HepG2 (cell line): Measurements from ENCODE around the gene MSANTD2. TPM values are rescaled to one million over a fixed set of nuclear protein-coding genes. Genes with fewer than 3 reads are reported as not detected.
A peak's percentile ranks its signal among the peaks of the same experiment; 100 is the strongest.

ENCODE experiments used
- BRCA1 ChIP-seq: sonication (generic); formaldehyde crosslinking; IDR thresholded peaks from 2 replicates; pipeline ENCODE4 v1.4.0; 2020; ENCODE audit warnings: missing genetic modification reagents
- CREB1 ChIP-seq, 2 experiments: fragments of 450-650 bp in 1 of 2; IDR thresholded peaks; 2 replicates each; pipeline ENCODE4 v1.6.1; 2016 to 2017; ENCODE audit warnings: control low read depth in 1 of 2, mild to moderate bottlenecking in 1 of 2, missing compliant biosample characterization in 1 of 2, missing genetic modification characterization in 1 of 2
- HIVEP1 ChIP-seq: sonication (generic); formaldehyde crosslinking; IDR thresholded peaks from 2 replicates; pipeline ENCODE4 v1.4.0; 2020; ENCODE audit warnings: mild to moderate bottlenecking, missing genetic modification reagents
- JUND ChIP-seq: sonication (generic); formaldehyde crosslinking; IDR thresholded peaks from 2 replicates; pipeline ENCODE4 v1.8.0; 2022; ENCODE audit warnings: mild to moderate bottlenecking, missing genetic modification reagents
- NFKB2 ChIP-seq: sonication (generic); formaldehyde crosslinking; IDR thresholded peaks from 2 replicates; pipeline ENCODE4 v1.4.0; 2020; ENCODE audit warnings: missing genetic modification reagents, borderline replicate concordance
- SP2 ChIP-seq: sonication (generic); formaldehyde crosslinking; IDR thresholded peaks from 2 replicates; pipeline ENCODE4 v1.5.1; 2020; ENCODE audit warnings: mild to moderate bottlenecking, missing genetic modification reagents
- TEAD3 ChIP-seq: optimal IDR thresholded peaks from 2 replicates; pipeline ENCODE3; 2016; ENCODE audit warnings: borderline replicate concordance
- YEATS4 ChIP-seq: sonication (generic); formaldehyde crosslinking; IDR thresholded peaks from 2 replicates; pipeline ENCODE4 v1.4.0; 2020; ENCODE audit warnings: missing genetic modification reagents, borderline replicate concordance
- ZBTB38 ChIP-seq: sonication (generic); formaldehyde crosslinking; IDR thresholded peaks from 2 replicates; pipeline ENCODE4 v1.5.1; 2020; ENCODE audit warnings: mild to moderate bottlenecking, missing genetic modification reagents
- ZBTB42 ChIP-seq: sonication (generic); formaldehyde crosslinking; IDR thresholded peaks from 2 replicates; pipeline ENCODE4 v1.5.0; 2020; ENCODE audit warnings: mild to moderate bottlenecking, missing genetic modification reagents
- ZBTB7B ChIP-seq: sonication (generic); formaldehyde crosslinking; IDR thresholded peaks from 2 replicates; pipeline ENCODE4 v1.4.0; 2020; ENCODE audit warnings: missing genetic modification reagents
- ZNF260 ChIP-seq: sonication (generic); formaldehyde crosslinking; IDR thresholded peaks from 2 replicates; pipeline ENCODE4 v1.4.0; 2020; ENCODE audit warnings: missing genetic modification reagents, low read depth, mild to moderate bottlenecking, borderline replicate concordance
- ZNF317 ChIP-seq: sonication (generic); formaldehyde crosslinking; IDR thresholded peaks from 2 replicates; pipeline ENCODE4 v1.5.0; 2020; ENCODE audit warnings: mild to moderate bottlenecking, missing genetic modification reagents
- ZNF333 ChIP-seq: sonication (generic); formaldehyde crosslinking; IDR thresholded peaks from 2 replicates; pipeline ENCODE4 v1.4.0; 2020; ENCODE audit warnings: mild to moderate bottlenecking, missing genetic modification reagents, borderline replicate concordance
- ZNF441 ChIP-seq: sonication (generic); formaldehyde crosslinking; IDR thresholded peaks from 2 replicates; pipeline ENCODE4 v1.7.0; 2021; ENCODE audit warnings: missing genetic modification reagents, borderline replicate concordance
- ZNF570 ChIP-seq: sonication (generic); formaldehyde crosslinking; IDR thresholded peaks from 2 replicates; pipeline ENCODE4 v1.4.0; 2020; ENCODE audit warnings: mild to moderate bottlenecking, missing genetic modification reagents, borderline replicate concordance
- ZNF746 ChIP-seq: sonication (generic); formaldehyde crosslinking; IDR thresholded peaks from 2 replicates; pipeline ENCODE4 v1.8.0; 2022; ENCODE audit warnings: mild to moderate bottlenecking, missing genetic modification reagents
- ZNF768 ChIP-seq: sonication (generic); formaldehyde crosslinking; IDR thresholded peaks from 2 replicates; pipeline ENCODE4 v1.4.0; 2020; ENCODE audit warnings: missing genetic modification reagents
- ZNF777 ChIP-seq: sonication (generic); formaldehyde crosslinking; IDR thresholded peaks from 2 replicates; pipeline ENCODE4 v1.4.0; 2020; ENCODE audit warnings: missing genetic modification reagents
- polyA plus RNA-seq, 8 experiments: library from polyadenylated mRNA; depleted of rRNA in 3 of 8; stranded (reverse) in 7 of 8; unstranded in 1 of 8; fragments of >200 nt; fragmentation: Illumina TruSeq in 4 of 8; extraction: Trizol in 4 of 8; gene quantifications; 2 replicates each; pipeline versions ENCODE4 v1.2.1 to v1.2.3, GENCODE V29; 2011 to 2016; ENCODE audit warnings: low read depth in 4 of 8, missing spikeins in 1 of 8, mixed read lengths in 1 of 8; ENCODE audit not compliant: insufficient read depth in 1 of 8
- total RNA-seq, 5 experiments: library from RNA; depleted of rRNA; stranded (reverse); fragments of >200 nt; fragmentation: Illumina TruSeq; extraction: Trizol; gene quantifications; 2 replicates each; pipeline ENCODE4 v1.2.3, GENCODE V29; 2016; ENCODE audit warnings: low read depth in 1 of 5
- TF ChIP-seq, protein P1 (sequence below): sonication (generic); formaldehyde crosslinking; IDR thresholded peaks from 2 replicates; pipeline ENCODE4 v1.5.0; 2020; ENCODE audit warnings: missing genetic modification reagents
- TF ChIP-seq, protein P2 (sequence below): sonication (generic); formaldehyde crosslinking; IDR thresholded peaks from 2 replicates; pipeline ENCODE4 v1.4.0; 2020; ENCODE audit warnings: mild to moderate bottlenecking, missing genetic modification reagents
- TF ChIP-seq, protein P3 (sequence below): sonication (generic); formaldehyde crosslinking; IDR thresholded peaks from 2 replicates; pipeline ENCODE4 v1.4.0; 2020; ENCODE audit warnings: missing genetic modification reagents
- TF ChIP-seq, protein P4 (sequence below): IDR thresholded peaks from 2 replicates; pipeline ENCODE4 v1.6.1; 2016

Gene MSANTD2
- total and polyA plus RNA-seq, 2 of the 13 experiments (the other 11 are each of a cell fraction or from before 2014, with no cell fraction given): 8.7 to 10.1 TPM

DNA sequence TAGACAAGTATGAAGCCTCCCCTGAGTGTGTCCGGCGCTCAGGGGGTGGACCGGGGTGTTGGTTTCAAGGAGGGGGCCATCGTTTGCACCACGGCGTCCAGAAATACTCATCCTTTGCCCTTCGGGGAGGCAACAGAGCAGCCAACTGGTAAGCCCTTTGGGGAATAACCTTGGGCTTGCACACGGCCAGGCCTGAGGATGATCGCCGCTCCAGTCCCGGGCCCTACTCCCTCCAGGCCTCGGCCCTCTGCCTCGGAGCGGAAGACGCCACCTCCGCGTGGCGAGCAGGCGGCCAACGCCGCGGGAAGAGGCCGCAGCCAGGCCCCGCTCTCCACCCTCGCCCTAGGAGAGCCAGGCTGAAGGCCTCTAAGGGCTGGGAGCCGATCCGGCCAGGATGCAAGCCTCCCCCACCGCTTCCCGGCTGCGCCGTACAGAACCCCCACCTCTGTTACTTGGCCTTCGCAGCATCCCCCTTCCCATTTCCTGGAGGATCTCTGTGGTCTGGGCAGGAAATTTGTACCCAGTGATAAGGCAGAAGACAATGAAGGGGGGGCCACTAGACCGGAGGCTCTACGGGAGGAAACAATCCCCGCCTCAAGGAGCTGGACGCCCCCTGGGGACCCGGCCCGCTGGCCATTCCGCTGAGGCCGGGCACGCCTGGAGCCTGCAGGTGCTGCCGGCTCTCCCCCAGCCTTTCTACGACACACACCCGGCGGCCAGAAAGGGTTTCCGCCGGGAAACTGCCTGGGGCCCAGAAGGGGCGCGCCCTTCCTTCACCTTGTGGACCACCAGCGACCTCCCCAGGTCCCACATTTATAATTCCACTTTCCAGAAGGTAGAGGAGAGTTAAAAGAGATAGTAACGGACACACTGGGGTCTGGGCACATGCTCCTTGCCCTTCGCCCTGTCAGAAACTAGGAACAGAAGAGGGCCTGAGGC, 40.7 kb downstream of the MSANTD2 start (continued):
- TF ChIP-seq JUND (CRISPR knock-in tag) (no peak), ZBTB42 (CRISPR knock-in tag) (0 out of 2 replicates have a peak, but pooled peaks have one; percentile 71), NFKB2 (CRISPR knock-in tag) (peak; percentile 97), ZNF260 (CRISPR knock-in tag) (no peak), ZNF317 (CRISPR knock-in tag) (no peak), ZNF746 (CRISPR knock-in tag) (peak; percentile 58; the same call in 1 of the 2 replicates), ZNF777 (CRISPR knock-in tag) (peak; percentile 69; the same call in 1 of the 2 replicates), ZNF441 (0 out of 2 replicates have a peak, but pooled peaks have one; percentile 64), ZNF768 (CRISPR knock-in tag) (peak; percentile 54; the same call in 1 of the 2 replicates), YEATS4 (CRISPR knock-in tag) (0 out of 2 replicates have a peak, but pooled peaks have one; percentile 36), ZBTB38 (CRISPR knock-in tag) (peak; percentile 47; the same call in 1 of the 2 replicates), HIVEP1 (CRISPR knock-in tag) (peak; percentile 42; the same call in 1 of the 2 replicates), BRCA1 (no peak), ZNF333 (CRISPR knock-in tag) (no peak), ZNF570 (CRISPR knock-in tag) (0 out of 2 replicates have a peak, but pooled peaks have one; percentile 57), TEAD3 (CRISPR knock-in tag) (peak; percentile 9), CREB1 (IDR thresholded peaks at IDR 0.05) (no peak), CREB1 (CRISPR knock-in tag; IDR thresholded peaks at IDR 0.05) (no peak), SP2 (no peak), ZBTB7B (CRISPR knock-in tag) (no peak)
- TF ChIP-seq, protein P1, sequence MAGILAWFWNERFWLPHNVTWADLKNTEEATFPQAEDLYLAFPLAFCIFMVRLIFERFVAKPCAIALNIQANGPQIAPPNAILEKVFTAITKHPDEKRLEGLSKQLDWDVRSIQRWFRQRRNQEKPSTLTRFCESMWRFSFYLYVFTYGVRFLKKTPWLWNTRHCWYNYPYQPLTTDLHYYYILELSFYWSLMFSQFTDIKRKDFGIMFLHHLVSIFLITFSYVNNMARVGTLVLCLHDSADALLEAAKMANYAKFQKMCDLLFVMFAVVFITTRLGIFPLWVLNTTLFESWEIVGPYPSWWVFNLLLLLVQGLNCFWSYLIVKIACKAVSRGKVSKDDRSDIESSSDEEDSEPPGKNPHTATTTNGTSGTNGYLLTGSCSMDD (CRISPR knock-in tag): 0 out of 2 replicates have a peak, but pooled peaks have one; percentile 65
- TF ChIP-seq, protein P2, sequence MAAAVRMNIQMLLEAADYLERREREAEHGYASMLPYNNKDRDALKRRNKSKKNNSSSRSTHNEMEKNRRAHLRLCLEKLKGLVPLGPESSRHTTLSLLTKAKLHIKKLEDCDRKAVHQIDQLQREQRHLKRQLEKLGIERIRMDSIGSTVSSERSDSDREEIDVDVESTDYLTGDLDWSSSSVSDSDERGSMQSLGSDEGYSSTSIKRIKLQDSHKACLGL: peak; percentile 79; the same call in 1 of the 2 replicates
- TF ChIP-seq, protein P3, sequence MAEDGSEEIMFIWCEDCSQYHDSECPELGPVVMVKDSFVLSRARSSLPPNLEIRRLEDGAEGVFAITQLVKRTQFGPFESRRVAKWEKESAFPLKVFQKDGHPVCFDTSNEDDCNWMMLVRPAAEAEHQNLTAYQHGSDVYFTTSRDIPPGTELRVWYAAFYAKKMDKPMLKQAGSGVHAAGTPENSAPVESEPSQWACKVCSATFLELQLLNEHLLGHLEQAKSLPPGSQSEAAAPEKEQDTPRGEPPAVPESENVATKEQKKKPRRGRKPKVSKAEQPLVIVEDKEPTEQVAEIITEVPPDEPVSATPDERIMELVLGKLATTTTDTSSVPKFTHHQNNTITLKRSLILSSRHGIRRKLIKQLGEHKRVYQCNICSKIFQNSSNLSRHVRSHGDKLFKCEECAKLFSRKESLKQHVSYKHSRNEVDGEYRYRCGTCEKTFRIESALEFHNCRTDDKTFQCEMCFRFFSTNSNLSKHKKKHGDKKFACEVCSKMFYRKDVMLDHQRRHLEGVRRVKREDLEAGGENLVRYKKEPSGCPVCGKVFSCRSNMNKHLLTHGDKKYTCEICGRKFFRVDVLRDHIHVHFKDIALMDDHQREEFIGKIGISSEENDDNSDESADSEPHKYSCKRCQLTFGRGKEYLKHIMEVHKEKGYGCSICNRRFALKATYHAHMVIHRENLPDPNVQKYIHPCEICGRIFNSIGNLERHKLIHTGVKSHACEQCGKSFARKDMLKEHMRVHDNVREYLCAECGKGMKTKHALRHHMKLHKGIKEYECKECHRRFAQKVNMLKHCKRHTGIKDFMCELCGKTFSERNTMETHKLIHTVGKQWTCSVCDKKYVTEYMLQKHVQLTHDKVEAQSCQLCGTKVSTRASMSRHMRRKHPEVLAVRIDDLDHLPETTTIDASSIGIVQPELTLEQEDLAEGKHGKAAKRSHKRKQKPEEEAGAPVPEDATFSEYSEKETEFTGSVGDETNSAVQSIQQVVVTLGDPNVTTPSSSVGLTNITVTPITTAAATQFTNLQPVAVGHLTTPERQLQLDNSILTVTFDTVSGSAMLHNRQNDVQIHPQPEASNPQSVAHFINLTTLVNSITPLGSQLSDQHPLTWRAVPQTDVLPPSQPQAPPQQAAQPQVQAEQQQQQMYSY: 0 out of 2 replicates have a peak, but pooled peaks have one; percentile 14
- TF ChIP-seq, protein P4, sequence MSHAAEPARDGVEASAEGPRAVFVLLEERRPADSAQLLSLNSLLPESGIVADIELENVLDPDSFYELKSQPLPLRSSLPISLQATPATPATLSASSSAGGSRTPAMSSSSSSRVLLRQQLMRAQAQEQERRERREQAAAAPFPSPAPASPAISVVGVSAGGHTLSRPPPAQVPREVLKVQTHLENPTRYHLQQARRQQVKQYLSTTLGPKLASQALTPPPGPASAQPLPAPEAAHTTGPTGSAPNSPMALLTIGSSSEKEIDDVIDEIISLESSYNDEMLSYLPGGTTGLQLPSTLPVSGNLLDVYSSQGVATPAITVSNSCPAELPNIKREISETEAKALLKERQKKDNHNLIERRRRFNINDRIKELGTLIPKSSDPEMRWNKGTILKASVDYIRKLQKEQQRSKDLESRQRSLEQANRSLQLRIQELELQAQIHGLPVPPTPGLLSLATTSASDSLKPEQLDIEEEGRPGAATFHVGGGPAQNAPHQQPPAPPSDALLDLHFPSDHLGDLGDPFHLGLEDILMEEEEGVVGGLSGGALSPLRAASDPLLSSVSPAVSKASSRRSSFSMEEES (CRISPR knock-in tag): peak; percentile 65; the same call in 1 of the 2 replicates
